ENCODE data around the gene IL17B.

DNA sequence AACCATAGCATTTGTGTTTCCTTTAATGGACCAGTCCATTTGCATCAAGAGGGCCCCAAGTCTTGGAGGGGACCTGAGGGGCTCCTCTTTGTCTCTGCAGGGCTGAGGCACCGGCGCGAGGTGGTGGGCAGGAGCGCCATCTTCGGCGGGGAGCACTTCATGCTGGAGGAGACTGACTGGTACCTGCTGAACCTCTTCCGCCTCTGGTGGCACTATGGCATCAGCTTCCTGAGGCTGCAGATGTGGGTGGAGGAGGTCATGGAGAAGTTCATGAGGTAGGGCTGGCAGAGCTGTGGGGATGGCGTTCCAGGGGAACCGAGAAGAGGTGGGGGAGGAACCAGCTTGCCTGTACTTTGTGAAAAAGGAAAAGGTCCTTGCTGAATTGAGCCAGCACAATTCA is 15.2 kb downstream of the IL17B start:
- TF ChIP-seq, protein P1, sequence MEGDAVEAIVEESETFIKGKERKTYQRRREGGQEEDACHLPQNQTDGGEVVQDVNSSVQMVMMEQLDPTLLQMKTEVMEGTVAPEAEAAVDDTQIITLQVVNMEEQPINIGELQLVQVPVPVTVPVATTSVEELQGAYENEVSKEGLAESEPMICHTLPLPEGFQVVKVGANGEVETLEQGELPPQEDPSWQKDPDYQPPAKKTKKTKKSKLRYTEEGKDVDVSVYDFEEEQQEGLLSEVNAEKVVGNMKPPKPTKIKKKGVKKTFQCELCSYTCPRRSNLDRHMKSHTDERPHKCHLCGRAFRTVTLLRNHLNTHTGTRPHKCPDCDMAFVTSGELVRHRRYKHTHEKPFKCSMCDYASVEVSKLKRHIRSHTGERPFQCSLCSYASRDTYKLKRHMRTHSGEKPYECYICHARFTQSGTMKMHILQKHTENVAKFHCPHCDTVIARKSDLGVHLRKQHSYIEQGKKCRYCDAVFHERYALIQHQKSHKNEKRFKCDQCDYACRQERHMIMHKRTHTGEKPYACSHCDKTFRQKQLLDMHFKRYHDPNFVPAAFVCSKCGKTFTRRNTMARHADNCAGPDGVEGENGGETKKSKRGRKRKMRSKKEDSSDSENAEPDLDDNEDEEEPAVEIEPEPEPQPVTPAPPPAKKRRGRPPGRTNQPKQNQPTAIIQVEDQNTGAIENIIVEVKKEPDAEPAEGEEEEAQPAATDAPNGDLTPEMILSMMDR (IDR thresholded peaks at IDR 0.05) = no peak
- TF ChIP-seq POLR2A (IDR thresholded peaks at IDR 0.05) = no peak

All from adrenal gland (tissue), 5 donors.